Inflammatory macrophage treated with lipopolysaccharide for 1 hour (primary cell): ENCODE results near the gene LRRC4C.

Source experiments
- DNase-seq, 2 donors: peaks; one replicate each; pipeline ENCODE4 v3.0.0-alpha.2; 2020 to 2022

The LRRC4C gene

DNA sequence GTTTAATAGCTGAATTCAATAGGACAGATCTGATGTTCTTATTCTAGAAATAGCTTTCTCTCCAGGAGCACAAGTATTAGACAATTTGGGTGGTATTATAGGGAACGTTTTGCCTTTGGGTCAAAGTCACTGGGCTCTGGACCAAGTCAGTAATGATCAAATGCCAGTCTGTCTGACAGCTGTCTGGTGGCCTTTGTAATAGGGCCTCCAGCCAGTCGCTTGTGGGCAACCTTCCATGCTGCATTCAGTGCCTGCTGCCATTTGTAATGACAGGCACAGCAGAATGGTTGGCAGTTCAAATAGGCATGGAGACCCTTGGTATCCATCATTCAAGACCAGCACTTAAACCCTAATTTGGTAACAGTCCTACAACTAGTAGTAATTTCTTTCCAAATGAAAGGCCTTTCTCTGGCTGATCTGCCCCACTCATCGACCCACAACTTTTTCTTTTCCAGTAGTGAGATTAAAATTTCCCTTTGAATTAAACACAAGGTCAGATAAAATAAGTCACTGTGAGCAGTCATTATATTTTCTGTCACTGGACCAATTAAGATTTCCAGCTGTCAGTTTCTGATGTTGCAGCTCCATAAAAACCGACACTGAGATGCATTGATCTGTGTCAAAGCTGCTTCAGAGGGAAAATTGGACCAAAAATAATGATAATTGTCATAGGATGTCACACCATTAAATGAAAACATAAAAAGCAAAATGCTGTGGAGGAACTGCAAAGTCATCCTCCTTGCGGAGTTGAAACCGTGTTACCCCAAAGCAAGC is 1038.1 kb downstream of the LRRC4C start:
- no peak for DNase-seq

- no peak for DNase-seq
These were observed 1041.8 kb downstream of the LRRC4C start for GRCh38 chr11:40417627-40418026.

- DNase-seq = no peak
These were observed 1052.1 kb downstream of the LRRC4C start for GRCh38 chr11:40407355-40407754.

DNA sequence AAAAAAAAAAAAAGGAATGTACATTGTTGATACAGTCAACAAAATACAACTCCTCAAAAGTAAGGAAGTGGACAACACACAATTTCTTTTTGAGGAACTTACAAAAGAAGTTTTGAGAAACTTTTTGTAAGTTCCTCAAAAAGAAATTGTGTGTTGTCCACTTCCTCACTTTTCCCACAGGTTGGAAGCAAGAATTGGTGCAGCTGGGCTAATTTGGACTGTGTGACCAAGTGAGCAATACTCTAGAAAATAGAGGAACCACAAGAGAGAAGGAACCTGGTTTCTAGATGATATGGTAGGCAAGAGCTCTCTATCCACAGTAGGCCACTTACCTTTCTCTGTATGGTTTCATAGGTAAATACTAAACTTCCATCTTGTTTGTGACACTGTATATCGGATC is 1053.8 kb downstream of the LRRC4C start:
- DNase-seq = peak in 1 of 2 donors; percentile 1

- DNase-seq = no peak
These were observed 1056.1 kb downstream of the LRRC4C start for GRCh38 chr11:40403321-40403720.

DNA sequence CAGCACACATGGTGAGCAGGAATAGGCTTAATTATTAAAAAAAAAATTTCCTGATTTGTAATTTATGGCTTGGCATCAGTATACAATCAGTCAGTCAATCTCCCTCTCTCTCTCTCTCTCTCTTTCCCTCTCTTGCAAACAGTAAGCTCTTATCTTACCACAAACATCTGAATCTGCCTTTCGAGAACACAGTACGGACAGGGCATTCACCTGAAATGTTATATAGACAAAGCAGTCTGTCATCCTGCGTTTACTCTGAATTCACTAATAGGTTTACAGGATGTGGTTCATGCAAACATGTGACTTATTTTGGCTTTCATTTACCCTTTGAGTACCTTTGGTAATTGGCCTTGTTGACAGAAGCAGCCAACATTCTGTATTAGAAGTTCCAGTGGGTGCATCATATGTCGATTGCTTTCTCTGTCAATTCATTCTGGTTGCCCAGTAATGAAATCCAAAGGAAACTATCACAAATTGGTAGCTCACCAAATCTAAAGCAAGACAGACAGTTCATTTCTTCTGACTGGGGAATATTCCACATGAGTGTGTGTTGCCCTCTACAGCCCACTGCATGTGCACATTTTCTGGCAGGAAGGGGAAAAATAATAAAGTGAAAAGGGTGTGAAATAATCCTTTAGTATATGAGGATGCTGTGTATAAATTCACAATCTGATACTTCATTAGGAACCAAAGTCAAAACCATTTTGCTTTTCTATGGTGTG is 1058.2 kb downstream of the LRRC4C start:
- no peak for DNase-seq

GRCh38 chr11:40397141-40397540 is 1062.3 kb downstream of the LRRC4C start:
- no peak for DNase-seq

GRCh38 chr11:40393511-40393910 is 1065.9 kb downstream of the LRRC4C start:
- no peak for DNase-seq

- DNase-seq = no peak
These were observed 1067.8 kb downstream of the LRRC4C start for GRCh38 chr11:40391679-40392078.

- no peak for DNase-seq
These were observed 1071.2 kb downstream of the LRRC4C start for GRCh38 chr11:40388097-40388818.

DNA sequence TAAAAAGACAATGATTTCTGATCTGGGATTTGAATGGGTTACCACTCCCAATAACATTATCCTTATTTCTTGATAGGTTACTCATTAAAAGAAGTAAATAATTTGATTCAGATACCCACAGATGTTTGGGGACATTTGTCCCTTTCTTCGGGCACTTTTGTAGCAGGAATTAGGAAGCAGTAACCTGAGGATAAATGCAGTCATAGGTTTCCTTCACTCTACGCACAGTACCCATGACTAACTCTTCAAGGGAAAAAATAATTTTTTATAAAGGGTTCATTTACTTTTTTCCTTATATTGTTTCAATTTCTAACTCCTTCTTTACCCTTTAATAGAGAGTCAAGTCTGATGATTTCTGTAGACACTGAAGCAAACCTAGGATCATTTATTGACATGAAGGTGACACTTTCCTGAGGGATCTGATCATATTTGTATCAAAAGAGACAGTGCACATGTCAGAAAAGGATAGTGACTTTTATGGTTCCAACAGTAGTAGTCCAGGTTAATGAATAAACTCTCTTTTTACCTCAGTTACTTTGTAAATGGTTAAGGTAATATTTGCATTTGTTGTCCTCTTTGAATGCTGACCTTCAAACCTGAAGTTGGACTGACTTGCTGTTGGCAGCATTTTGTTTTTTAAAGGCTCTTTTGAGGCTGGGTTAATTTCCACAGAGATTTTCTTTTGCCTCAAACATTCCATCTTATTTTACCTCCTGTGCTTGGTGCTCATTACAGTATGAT is 1072.0 kb downstream of the LRRC4C start:
- no peak for DNase-seq

DNA sequence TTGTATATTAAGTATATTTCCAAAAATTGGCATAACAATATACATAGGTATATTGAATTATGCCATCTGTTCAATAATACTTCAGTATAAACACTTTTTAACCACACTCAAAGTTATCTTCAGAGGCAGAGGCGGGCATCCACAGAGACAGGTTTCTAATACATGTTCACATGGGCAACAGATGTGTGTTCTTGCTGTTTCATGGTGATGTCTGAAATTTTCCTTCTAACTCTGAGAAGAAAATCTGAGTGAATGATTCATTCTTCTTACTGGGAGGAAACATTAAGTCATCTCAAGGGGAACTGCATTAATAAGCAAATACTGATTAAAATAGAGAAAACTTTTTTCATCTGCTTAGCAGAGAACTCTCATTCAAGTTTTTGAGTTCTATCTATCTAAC is 1074.5 kb downstream of the LRRC4C start:
- DNase-seq = no peak

DNA sequence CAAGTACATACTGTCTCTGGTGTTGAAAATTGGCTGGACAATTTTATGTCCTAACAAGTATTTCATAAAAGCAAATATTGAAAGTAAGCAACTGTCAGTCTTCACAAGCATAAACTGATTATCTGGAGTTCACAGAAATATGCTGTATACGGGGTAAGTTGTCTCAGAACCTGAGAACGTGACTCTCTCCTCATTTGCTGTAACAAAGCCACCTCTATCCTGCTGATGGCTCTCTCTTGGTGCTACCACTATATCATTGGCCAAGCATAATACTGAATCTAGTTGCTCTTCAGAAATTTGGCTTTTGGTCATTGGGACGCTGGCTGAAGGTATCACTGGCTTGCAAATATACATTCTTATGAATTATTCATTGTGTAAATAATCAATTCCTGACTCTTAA is 1078.0 kb downstream of the LRRC4C start:
- DNase-seq = no peak

GRCh38 chr11:40380835-40381234 is 1078.6 kb downstream of the LRRC4C start:
- DNase-seq = no peak

DNA sequence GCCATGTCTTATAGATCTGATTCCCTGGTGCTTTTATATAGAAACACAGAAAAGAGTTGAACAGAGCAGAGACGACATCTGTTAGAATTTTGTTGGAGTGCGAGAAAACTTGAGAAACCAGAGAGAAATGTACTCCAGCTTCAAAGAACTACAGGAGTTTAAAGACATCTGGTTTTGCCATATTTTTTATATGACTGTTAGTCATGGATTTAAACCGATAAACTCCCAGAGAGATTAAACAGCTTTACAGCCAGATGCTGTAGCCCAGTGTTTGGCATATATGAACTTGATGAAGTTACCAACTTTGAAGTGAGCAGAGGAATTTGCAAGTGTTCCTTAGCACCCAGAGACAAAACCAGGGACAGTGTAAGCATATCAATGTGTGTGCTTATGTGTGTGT is 1083.1 kb downstream of the LRRC4C start:
- DNase-seq = no peak

GRCh38 chr11:40370821-40371616 is 1088.4 kb downstream of the LRRC4C start:
- no peak for DNase-seq

- DNase-seq = no peak
These were observed 1099.2 kb downstream of the LRRC4C start for GRCh38 chr11:40360206-40360798.

GRCh38 chr11:40354121-40354520 is 1105.3 kb downstream of the LRRC4C start:
- no peak for DNase-seq

DNA sequence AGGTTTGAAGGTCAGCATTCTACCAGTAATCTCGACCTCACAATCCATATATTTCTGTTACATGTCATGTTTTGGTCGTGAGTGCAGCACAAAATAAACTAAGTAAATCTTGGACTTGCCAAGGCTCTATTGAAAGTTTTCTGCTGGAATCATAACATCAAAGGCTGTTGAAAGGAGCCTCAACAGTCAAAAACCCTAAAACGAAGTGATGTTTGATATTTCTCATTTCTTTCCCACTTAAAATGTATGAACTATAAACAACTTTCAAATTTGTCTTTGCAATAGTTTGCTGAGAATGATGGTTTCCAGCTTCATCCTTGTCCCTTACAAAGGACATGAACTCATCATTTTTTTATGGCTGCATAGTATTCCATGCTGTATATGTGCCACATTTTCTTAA is 1118.5 kb downstream of the LRRC4C start:
- no peak for DNase-seq

DNA sequence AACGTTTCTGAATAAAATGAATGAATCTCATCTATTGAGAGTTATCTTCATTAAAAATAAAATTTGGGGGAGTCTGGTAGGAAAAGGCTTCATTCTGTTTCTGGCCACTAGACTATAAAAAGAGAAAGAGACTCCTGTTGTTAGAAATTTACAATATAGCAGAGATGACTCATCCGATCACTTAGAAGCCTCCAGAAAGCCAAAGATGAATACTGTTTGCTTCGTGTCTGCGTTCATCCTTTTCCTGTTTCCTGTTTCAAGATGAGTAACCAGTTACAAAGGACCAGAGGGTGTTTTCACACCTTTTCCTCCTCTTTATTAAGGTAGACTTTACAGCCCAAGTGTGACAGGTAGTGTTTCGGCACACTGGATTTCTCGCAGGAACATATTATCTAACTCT is 1120.7 kb downstream of the LRRC4C start:
- no peak for DNase-seq

DNA sequence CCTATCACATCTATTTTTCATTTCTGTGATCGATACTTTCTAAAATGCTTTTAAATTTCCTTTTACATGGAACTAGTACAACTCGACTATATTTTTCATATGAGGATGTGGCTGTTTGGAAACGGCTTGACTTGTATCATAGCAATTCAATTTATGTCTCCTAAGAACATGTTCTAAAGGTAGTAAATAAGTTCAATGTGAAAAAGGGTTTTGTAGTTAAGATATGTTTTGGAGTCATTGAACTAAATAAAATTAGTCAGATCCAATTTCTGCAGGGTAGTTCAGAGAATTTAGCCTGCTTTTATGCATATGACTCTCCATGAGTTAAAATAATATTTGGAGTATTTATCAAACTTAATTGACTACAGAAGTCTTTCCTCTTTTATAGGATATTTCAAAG is 1121.4 kb downstream of the LRRC4C start:
- DNase-seq = no peak

DNA sequence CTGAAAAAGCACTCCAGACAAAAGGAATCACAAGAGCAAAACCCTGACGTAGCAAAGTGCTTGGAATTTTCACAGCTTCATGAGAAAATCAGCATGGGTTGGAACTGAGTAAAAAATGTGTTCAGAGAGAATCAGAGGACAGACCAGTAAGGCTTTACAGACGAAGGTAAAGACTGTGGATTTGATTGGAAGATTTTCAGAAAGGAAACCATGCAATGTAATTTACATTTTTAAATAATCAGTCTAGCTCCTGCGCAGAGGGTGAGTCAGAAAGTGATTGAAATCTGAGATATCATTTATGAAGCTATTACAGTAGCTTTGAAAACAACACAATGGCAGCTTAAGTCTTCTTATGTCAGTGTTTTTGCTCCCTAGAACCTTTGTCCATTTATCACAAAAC is 1122.3 kb downstream of the LRRC4C start:
- DNase-seq = no peak
